Common myeloid progenitor, CD34-positive (primary cell): ENCODE measurements around the gene PDF. TPM values are rescaled to one million over a fixed set of nuclear protein-coding genes. Genes with fewer than 3 reads are reported as not detected.
A peak's percentile ranks its signal among the peaks of the same experiment; 100 is the strongest.

ENCODE experiments used
- CTCF ChIA-PET: fragments of 350-600 bp; sonication (Branson Sonifier 250); formaldehyde crosslinking; loops from one replicate; lab custom pipeline; 2021; ENCODE audit warnings: antibody characterized with exemption; lab: Charles Lee
- POLR2A ChIA-PET: fragments of 350-600 bp; sonication (Branson Sonifier 250); formaldehyde crosslinking; loops from one replicate; lab custom pipeline; 2021; ENCODE audit warnings: antibody characterized with exemption; lab: Charles Lee
- DNase-seq, 3 donors: peaks; one replicate each; pipeline versions ENCODE4 v3.0.0 to v3.0.0-alpha.2; 2013
- H3K27ac ChIP-seq, 2 experiments: 1 replicate in 1 of 2; 2 replicates in 1 of 2; pipeline ENCODE4 v1.7.0; 2013; ENCODE audit warnings: inconsistent platforms in 2 of 2, low read length in 2 of 2, mild to moderate bottlenecking in 2 of 2, low read depth in 1 of 2, moderate library complexity in 1 of 2; ENCODE audit not compliant: severe bottlenecking in 2 of 2, insufficient read depth in 1 of 2, poor library complexity in 1 of 2
- H3K27me3 ChIP-seq, 5 experiments: replicated peaks in 2 of 5; 1 replicate in 3 of 5; 2 replicates in 2 of 5; pipeline versions ENCODE4 v1.6.1 to v1.7.0; 2013; ENCODE audit warnings: low read length in 4 of 5, mild to moderate bottlenecking in 2 of 5, moderate library complexity in 2 of 5, inconsistent platforms in 1 of 5; ENCODE audit not compliant: insufficient read depth in 5 of 5, control insufficient read depth in 4 of 5
- H3K36me3 ChIP-seq, 4 experiments: 1 replicate in 2 of 4; 2 replicates in 2 of 4; pipeline versions ENCODE4 v1.6.1 to v1.7.0; 2013; ENCODE audit warnings: low read length in 3 of 4, control low read depth in 1 of 4, mild to moderate bottlenecking in 1 of 4; ENCODE audit not compliant: control insufficient read depth in 4 of 4, insufficient read depth in 4 of 4
- H3K4me1 ChIP-seq, 4 experiments: 1 replicate in 3 of 4; 2 replicates in 1 of 4; pipeline versions ENCODE4 v1.6.1 to v1.7.1; 2013; ENCODE audit warnings: low read length in 3 of 4, mild to moderate bottlenecking in 3 of 4, control low read depth in 1 of 4, inconsistent platforms in 1 of 4, moderate library complexity in 1 of 4; ENCODE audit not compliant: control insufficient read depth in 4 of 4, insufficient read depth in 4 of 4; ENCODE audit errors: control extremely low read depth in 1 of 4
- H3K4me3 ChIP-seq, 7 experiments: 1 replicate in 4 of 7; 2 replicates in 3 of 7; pipeline versions ENCODE4 v1.5.1 to v1.7.0; 2013; ENCODE audit warnings: mild to moderate bottlenecking in 7 of 7, low read length in 6 of 7, moderate library complexity in 6 of 7, inconsistent platforms in 2 of 7, low read depth in 2 of 7, control low read depth in 1 of 7; ENCODE audit not compliant: insufficient read depth in 4 of 7, control insufficient read depth in 1 of 7; ENCODE audit errors: extremely low read depth in 1 of 7
- H3K9me3 ChIP-seq, 5 experiments: 1 replicate in 4 of 5; 2 replicates in 1 of 5; pipeline versions ENCODE4 v1.6.1 to v1.7.1; 2013; ENCODE audit warnings: low read length in 4 of 5, mild to moderate bottlenecking in 2 of 5, inconsistent platforms in 1 of 5, low read depth in 1 of 5, moderate library complexity in 1 of 5; ENCODE audit not compliant: control insufficient read depth in 4 of 5, insufficient read depth in 2 of 5; ENCODE audit errors: control extremely low read depth in 1 of 5
- WGBS: methylation state at CpG from one replicate; pipeline ENCODE4 v1.1.5; 2013; ENCODE audit not compliant: insufficient coverage; 5-methylcytosine and 5-hydroxymethylcytosine counted together
- polyA plus RNA-seq: library from polyadenylated mRNA; unstranded; fragments of 120-200 nt; gene quantifications from one replicate; pipeline ENCODE4 v1.2.1, GENCODE V29; 2013

The PDF gene, protein sequence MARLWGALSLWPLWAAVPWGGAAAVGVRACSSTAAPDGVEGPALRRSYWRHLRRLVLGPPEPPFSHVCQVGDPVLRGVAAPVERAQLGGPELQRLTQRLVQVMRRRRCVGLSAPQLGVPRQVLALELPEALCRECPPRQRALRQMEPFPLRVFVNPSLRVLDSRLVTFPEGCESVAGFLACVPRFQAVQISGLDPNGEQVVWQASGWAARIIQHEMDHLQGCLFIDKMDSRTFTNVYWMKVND
- polyA plus RNA-seq, result 6.1 TPM

DNA sequence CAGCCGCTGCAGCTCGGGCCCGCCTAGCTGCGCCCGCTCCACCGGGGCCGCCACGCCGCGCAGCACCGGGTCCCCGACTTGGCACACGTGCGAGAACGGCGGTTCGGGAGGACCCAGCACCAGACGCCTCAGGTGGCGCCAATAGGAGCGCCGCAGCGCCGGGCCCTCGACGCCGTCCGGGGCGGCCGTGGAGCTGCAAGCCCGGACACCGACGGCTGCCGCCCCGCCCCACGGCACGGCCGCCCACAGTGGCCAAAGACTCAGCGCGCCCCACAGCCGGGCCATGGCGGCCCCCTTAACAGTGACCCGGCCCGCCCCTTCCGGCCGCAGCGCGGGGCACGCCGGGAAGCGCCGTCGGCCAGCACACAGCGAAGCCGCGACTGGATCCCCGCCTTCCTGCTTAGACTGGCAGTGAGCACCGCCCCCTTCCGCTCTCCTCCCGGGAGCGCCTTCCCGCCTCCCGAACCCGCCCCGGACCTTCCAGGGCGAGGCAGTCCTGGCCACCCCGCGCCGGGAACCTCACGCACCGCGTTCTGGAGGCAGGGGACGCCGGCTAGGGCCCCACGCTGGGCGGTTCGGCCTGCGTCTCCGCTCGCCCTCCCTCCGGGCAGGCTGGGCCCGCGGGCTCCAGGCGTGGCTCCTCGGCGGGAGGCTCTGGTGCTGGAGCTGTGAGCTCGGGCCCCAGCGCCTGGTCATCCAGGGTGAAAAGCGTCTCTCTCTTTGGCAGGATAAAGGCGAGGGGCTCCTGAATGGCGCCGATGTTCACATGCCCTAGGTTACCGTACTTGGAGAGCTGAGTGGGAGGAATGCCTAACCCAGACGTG, at the start of gene PDF:
PDF (minus strand) TSS at position 303 of the 824 bp plus-strand sequence; CDS start at position 285, 18 bp downstream.
- peaks cover 0 to 48% (median 30%) of the 10 kb centered on the region in 4 experiments for H3K4me1 ChIP-seq
- no peaks in the 10 kb centered on the region for H3K27me3 ChIP-seq
- POLR2A ChIA-PET, result interaction anchor here (0.6 to 1.7 kb wide), 3 partner anchors 8 to 322 kb away, joined by 3 to 6 read pairs (median 3); partner anchors contain the start of genes COG8 and NIP7
- H3K36me3 ChIP-seq, result peaks cover 25 to 68% (median 47%) of the 10 kb centered on the region in 4 experiments
- WGBS, result 0% methylated on average over 72 of the region's 93 CpGs
- peak within 1 kb of the TSS; percentile 71 to 87 (median 81) for H3K4me3 ChIP-seq
- H3K9me3 ChIP-seq, result no peaks in the 10 kb centered on the region
- peak; percentile 75 to 85 (median 77) for DNase-seq
- H3K27ac ChIP-seq, result peak within 1 kb of the TSS; percentile 33 to 83
- CTCF ChIA-PET, result interaction anchor here (1.2 to 7.8 kb wide), 3 partner anchors 10 to 17 kb away, joined by 3 to 28 read pairs (median 5); partner anchors contain the start of gene VPS4A

DNA sequence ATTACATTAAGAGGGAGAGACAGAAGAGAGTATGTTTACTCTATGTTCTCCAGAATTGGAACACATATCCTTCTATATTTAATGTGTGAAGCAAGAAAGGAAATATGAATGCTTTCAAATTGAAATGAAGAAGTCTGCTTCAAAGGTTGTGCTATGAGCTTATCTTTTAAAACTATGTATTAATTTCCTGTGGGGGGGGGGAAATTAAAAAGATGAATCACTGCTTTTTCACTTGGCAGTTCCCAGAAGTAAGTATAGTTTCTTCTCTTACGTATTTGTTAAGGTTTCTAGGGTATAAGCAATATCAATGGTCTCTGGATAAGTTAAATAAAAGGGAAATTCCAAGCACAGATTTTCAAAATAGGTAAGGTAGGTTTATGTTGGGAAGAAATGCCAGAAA, 48.4 kb upstream of the PDF start:
- H3K27me3 ChIP-seq, result no peaks in the 10 kb centered on the region
- no peak overlapping the region for H3K4me3 ChIP-seq
- ChIA-PET CTCF (interaction anchor here (0.6 to 1.1 kb wide), 6 partner anchors 10 to 1895 kb away, joined by 3 read pairs; no protein-coding TSS in a partner anchor), POLR2A (no interaction called here)
- DNase-seq, result no peak
- peaks cover 0 to 26% (median 19%) of the 10 kb centered on the region in 4 experiments for H3K4me1 ChIP-seq
- no peak overlapping the region for H3K27ac ChIP-seq
- H3K9me3 ChIP-seq, result no peaks in the 10 kb centered on the region
- 100% methylated on average over 1 of the region's 1 CpG for WGBS
- H3K36me3 ChIP-seq, result peaks cover 11 to 49% (median 35%) of the 10 kb centered on the region in 4 experiments

- H3K9me3 ChIP-seq, result no peaks in the 10 kb centered on the region
- ChIA-PET POLR2A (no interaction called here), CTCF (interaction anchor here (0.6 to 1.0 kb wide), 4 partner anchors 13 to 1894 kb away, joined by 3 read pairs; no protein-coding TSS in a partner anchor)
- WGBS, result 100% methylated on average over 1 of the region's 1 CpG
- peaks cover 15 to 48% (median 33%) of the 10 kb centered on the region in 4 experiments for H3K36me3 ChIP-seq
- H3K27me3 ChIP-seq, result no peaks in the 10 kb centered on the region
- DNase-seq, result no peak
- no peak overlapping the region for H3K27ac ChIP-seq
- peaks cover 0 to 21% (median 14%) of the 10 kb centered on the region in 4 experiments for H3K4me1 ChIP-seq
- H3K4me3 ChIP-seq, result no peak overlapping the region
Measured at GRCh38 chr16:69378036-69378435, 47.6 kb upstream of the PDF start.

- Histone ChIP-seq H3K9me3 (no peaks in the 10 kb centered on the region), H3K4me3 (no peak overlapping the region), H3K36me3 (peaks cover 12 to 46% (median 31%) of the 10 kb centered on the region in 4 experiments), H3K4me1 (peaks cover 6 to 14% (median 7%) of the 10 kb centered on the region in 4 experiments), H3K27ac (no peak overlapping the region), H3K27me3 (no peaks in the 10 kb centered on the region)
- ChIA-PET CTCF (no interaction called here), POLR2A (interaction anchor here (0.6 kb wide), 1 partner anchor 57 kb away, joined by 4 read pairs; no protein-coding TSS in a partner anchor)
- WGBS, result 100% methylated on average over 2 of the region's 10 CpGs
- DNase-seq, result no peak
Measured at GRCh38 chr16:69376393-69377059, 46.1 kb upstream of the PDF start.

GRCh38 chr16:69373019-69373418, 42.6 kb upstream of the PDF start:
- CTCF ChIA-PET, result interaction anchor here (0.6 to 1.2 kb wide), 3 partner anchors 12 to 955 kb away, joined by 3 to 4 read pairs (median 3); partner anchors contain the start of gene COG8
- no peak for DNase-seq
- Histone ChIP-seq H3K4me1 (peaks cover 3 to 7% (median 5%) of the 10 kb centered on the region in 4 experiments), H3K9me3 (no peaks in the 10 kb centered on the region), H3K27me3 (no peaks in the 10 kb centered on the region), H3K4me3 (no peak overlapping the region), H3K27ac (no peak overlapping the region), H3K36me3 (peaks cover 20 to 53% (median 42%) of the 10 kb centered on the region in 4 experiments)
- WGBS, result no CpG with 5 or more reads among the region's 1 CpG
- POLR2A ChIA-PET, result no interaction called here

DNA sequence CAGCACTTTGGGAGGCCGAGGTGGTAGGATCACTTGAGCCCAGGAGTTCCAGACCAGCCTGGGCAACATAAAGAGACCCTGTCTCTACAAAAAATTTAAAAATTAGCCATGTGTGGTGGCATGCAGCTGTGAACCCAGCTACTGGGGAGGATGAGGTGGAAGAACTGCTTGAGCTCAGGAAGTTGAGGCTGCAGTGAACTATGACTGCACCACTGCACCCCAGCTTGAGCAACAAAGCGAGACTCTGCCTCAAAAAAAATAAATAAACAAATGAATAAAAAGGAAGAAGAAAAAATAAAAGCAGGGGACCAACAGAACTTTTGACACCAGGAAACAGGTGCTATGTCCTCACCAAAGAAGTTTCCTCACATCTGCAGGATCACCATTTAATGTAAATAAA, 41.2 kb upstream of the PDF start:
- H3K27me3 ChIP-seq, result no peaks in the 10 kb centered on the region
- H3K9me3 ChIP-seq, result no peaks in the 10 kb centered on the region
- H3K27ac ChIP-seq, result no peak overlapping the region
- peak in 2 of 3 donors; percentile 36 to 40 for DNase-seq
- CTCF ChIA-PET, result no interaction called here
- peaks cover 5 to 7% (median 6%) of the 10 kb centered on the region in 4 experiments for H3K4me1 ChIP-seq
- POLR2A ChIA-PET, result no interaction called here
- peaks cover 21 to 60% (median 48%) of the 10 kb centered on the region in 4 experiments for H3K36me3 ChIP-seq
- no CpG with 5 or more reads among the region's 2 CpGs for WGBS
- no peak overlapping the region for H3K4me3 ChIP-seq
